GM12874 (cell line): ENCODE data around the gene GNAS-AS1.

Source experiments
- TF ChIP-seq, protein P1 (sequence below): IDR thresholded peaks from 2 replicates; pipeline ENCODE4 v1.5.1; 2011; ENCODE audit warnings: low read depth, mild to moderate bottlenecking, control low read depth, low read length, moderate library complexity; ENCODE audit not compliant: insufficient read depth

The GNAS-AS1 gene

DNA sequence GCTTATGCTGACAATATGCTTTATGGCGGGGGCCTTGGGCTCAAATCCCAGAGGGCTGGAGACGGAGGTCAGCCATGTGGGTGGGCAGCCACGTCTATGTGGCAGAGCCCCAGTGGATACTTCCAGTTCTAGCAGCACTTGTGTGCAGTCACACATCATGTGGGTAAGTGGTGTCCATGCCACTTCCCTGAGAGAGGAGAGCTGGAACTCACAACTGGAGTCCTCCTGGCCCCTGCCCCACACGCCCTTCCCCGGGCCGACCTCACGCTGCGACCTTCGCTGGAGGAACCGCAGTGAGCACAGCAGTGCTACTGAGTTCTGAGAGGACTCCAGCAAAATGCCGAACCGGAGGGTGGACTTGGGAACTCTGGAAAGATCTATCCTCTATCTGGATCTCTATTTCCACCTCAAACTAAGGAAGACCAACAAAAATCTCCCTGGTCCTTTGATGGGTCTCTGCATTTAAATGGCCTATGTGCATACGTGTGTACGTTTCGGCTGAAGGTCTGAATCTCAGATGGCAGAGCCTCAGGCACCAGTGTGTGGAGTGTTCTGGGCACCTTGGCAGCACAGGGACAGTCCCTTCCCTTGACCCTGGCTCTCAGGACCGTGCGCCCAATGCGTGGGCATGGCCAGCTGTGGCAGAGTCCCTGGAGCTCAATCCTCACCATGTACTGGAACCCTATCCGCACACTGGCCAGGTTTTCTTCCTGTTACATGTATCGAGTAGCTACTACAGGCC, 55.4 kb downstream of the GNAS-AS1 start:
- TF ChIP-seq, protein P1, sequence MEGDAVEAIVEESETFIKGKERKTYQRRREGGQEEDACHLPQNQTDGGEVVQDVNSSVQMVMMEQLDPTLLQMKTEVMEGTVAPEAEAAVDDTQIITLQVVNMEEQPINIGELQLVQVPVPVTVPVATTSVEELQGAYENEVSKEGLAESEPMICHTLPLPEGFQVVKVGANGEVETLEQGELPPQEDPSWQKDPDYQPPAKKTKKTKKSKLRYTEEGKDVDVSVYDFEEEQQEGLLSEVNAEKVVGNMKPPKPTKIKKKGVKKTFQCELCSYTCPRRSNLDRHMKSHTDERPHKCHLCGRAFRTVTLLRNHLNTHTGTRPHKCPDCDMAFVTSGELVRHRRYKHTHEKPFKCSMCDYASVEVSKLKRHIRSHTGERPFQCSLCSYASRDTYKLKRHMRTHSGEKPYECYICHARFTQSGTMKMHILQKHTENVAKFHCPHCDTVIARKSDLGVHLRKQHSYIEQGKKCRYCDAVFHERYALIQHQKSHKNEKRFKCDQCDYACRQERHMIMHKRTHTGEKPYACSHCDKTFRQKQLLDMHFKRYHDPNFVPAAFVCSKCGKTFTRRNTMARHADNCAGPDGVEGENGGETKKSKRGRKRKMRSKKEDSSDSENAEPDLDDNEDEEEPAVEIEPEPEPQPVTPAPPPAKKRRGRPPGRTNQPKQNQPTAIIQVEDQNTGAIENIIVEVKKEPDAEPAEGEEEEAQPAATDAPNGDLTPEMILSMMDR, result no peak

DNA sequence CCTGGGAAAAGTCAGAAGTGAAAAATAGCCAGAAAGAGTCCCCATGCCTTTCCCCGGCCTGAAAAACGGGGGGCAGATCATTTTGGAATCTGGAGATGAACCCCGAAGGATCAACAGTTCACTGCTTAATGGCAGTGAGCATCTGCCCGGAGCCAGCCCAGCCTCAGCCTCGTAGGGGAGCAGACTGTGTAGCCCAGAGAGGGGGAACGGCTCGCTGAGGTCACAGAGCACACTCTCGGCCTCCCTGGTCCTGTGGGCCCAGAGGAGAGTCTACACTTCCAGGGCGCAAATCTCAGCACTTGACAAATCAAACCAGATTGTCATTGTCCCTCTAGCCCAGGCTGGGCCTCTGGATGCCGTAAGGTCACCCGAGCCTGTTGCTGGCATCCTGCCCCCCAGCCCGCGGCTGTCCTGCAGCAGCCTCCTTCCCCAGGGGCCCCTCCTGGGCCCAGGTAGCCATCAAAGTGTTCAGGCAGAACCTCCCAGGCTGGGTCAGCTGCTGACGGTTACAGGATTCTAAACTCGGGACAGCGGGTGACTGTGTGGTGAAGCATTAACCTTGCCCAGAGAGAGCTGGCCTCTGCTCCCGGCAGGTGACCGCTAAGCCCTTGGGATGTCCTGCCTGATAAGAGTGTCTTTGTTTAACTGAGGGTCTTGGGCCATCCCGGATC, 56.1 kb downstream of the GNAS-AS1 start:
- TF ChIP-seq, protein P1, result no peak

DNA sequence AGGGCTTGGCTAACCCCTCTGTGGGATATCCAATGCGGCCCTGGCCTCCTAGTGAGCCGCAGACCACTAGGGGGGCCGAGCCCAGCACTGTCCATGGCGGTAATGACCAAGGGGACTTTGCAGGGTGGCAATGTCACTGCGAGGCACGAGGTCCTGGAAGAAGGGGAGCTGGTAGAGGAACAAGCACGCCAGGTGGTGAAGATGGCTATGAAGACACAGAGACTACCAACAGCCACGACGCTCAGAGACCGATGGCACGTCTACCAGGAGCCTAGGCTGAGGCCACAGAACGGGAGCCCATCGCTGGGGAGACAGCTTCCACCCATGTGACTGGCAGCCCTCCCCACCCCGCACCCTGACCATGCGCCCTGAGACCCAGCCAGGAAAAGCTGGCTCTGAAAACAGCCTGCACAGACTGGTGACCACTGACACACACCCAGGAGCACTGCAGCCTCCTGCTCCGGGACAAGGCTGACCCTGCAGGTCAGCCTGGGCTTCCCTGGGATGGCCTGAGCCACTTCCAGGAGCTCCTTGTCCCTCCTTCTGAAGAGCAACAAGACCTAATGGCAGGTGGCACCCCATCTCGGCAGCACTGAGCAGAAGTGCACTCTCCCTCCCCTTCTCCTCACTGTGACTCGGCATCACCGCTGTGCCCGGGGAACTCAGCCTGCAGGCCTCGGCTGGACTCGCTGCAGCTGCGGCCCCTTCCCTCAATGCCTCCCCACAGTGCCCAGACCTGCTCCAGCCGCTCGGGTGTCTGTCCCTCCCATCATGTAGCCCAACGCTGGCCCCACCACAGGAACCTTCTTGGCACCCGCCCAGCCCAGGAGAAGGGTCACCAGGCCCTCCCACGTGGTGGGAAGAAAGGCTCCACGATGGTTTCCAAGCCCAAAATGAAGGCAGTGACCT, 56.9 kb downstream of the GNAS-AS1 start:
- TF ChIP-seq, protein P1, result no peak

DNA sequence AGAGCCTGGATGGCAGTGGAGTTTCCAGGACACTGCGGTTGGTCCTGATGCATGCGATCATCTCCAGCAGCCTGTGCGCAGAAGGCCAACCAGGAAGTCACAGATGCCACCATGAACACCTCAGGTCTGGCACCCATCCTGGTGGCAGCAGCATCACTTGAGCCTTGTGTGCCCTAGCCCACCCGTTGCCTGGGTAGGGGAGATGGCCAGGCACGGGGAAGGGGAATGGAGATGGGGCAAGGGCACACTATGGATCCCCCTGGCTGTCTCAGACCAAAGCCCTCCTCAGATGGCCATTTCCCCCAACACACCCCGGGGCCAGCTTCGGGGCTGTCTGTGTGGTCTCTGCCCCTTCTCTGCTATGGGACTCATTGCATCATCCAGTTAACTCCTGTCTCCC, 58.3 kb downstream of the GNAS-AS1 start:
- TF ChIP-seq, protein P1, result no peak

DNA sequence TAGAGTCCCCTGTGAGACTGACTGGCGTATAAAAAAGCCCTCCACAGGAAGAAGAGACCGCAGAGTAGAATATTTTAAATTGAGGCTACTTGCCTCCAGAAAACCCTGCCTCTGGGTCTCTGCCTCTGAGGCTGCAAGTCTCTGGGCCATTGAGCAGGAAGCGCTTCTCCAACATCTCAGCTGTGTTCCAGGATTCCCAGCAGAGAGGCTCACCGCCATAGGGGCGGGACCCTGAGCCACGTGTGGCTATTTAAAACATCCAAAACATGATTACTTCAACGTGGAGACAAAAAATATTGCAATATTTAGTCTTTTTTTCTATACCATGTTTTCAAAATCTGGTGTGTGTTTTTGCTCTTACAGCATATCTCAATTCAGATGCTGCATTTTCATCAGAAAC, 59.4 kb downstream of the GNAS-AS1 start:
- TF ChIP-seq, protein P1, result no peak

DNA sequence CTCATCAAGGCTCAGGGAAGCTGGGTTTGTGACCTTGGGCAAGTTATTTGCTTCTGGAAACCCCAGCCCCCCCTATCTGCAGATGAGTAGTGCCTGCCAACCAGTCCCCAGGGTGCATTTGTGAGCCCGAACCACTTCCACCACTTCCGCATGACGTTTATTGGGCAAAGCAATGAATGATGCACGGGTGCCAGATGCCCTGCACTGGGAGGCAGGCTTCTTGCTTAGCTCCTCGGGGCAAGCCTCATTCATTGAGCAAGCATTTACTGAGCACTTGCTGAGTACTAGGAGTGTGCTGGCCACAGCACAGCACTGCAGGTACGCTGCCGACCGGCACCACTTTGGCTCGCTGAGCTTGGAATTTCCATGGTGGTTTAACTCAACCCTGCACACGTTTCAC, 60.2 kb downstream of the GNAS-AS1 start:
- TF ChIP-seq, protein P1, result no peak
